Endothelial cell of umbilical vein (primary cell): ENCODE measurements around the gene GAGE12F. TPM values are rescaled to one million over a fixed set of nuclear protein-coding genes. Genes with fewer than 3 reads are reported as not detected.
"Not testable (repeated sequence)": the region's sequence is repeated elsewhere in the genome, so short reads cannot be mapped to it uniquely, and the experiment has no call there.

Experiments
- BruUV-seq: library from RNA; stranded (reverse); fragments of 400-500 nt; replicated peaks from 2 replicates; lab custom pipeline; 2021; lab: Mats Ljungman, UMichigan
- CTCF ChIA-PET: fragments of 300-600, 350-600 bp; sonication (Branson Sonifier 250); formaldehyde crosslinking; loops from one replicate; lab custom pipeline; 2021; ENCODE audit warnings: antibody characterized with exemption, inconsistent platforms; lab: Charles Lee
- POLR2A ChIA-PET: fragments of 300-600, 350-600 bp; sonication (Branson Sonifier 250); formaldehyde crosslinking; loops from one replicate; lab custom pipeline; 2021; ENCODE audit warnings: antibody characterized with exemption, inconsistent platforms; lab: Charles Lee
- DNase-seq: peaks from one replicate; pipeline ENCODE4 v3.0.0-alpha.2; 2011; ENCODE audit warnings: low read depth, low spot score
- FAIRE-seq: peaks from 2 replicates; lab custom pipeline; 2011; peaks lifted over from hg19 to GRCh38; lab: Jason Lieb, UNC
- H2AFZ ChIP-seq: 2 replicates; pipeline ENCODE4 v1.6.0; 2012; ENCODE audit warnings: low read depth, low read length, control low read depth, inconsistent platforms
- H3K27ac ChIP-seq: 2 replicates; pipeline ENCODE4 v1.5.1; 2011; ENCODE audit warnings: low read depth, mild to moderate bottlenecking, control low read depth, low read length, moderate library complexity; ENCODE audit not compliant: insufficient read depth
- H3K27me3 ChIP-seq, 2 experiments: 2 replicates each; pipeline versions ENCODE4 v1.6.0 to v1.6.1; 2011; ENCODE audit warnings: low read length in 2 of 2, mixed read lengths in 1 of 2; ENCODE audit not compliant: control insufficient read depth in 2 of 2, insufficient read depth in 2 of 2
- H3K36me3 ChIP-seq, 2 experiments: 2 replicates in 1 of 2; 3 replicates in 1 of 2; pipeline ENCODE4 v1.5.1; 2011; ENCODE audit warnings: low read length in 2 of 2, mild to moderate bottlenecking in 1 of 2, moderate library complexity in 1 of 2; ENCODE audit not compliant: control insufficient read depth in 2 of 2, insufficient read depth in 2 of 2; ENCODE audit errors: extremely low read depth in 1 of 2
- H3K4me1 ChIP-seq: 3 replicates; pipeline ENCODE4 v1.5.1; 2011; ENCODE audit warnings: mild to moderate bottlenecking, low read length; ENCODE audit not compliant: control insufficient read depth, insufficient read depth; ENCODE audit errors: extremely low read depth
- H3K4me2 ChIP-seq: 2 replicates; pipeline ENCODE4 v1.6.1; 2011; ENCODE audit warnings: low read length, control low read depth, mixed read lengths; ENCODE audit not compliant: insufficient read depth
- H3K4me3 ChIP-seq, 3 experiments: fragments of 200-600 bp in 1 of 3; sonication (generic), shearing (Covaris generic) in 1 of 3; replicated peaks in 1 of 3; 2 replicates each; pipeline ENCODE4 v1.5.1; 2011 to 2016; ENCODE audit warnings: control low read depth in 3 of 3, low read length in 3 of 3, mild to moderate bottlenecking in 2 of 3, inconsistent platforms in 1 of 3, low read depth in 1 of 3, moderate library complexity in 1 of 3; ENCODE audit not compliant: insufficient read depth in 1 of 3
- H3K79me2 ChIP-seq: 2 replicates; pipeline ENCODE4 v1.6.0; 2012; ENCODE audit warnings: low read length, inconsistent platforms; ENCODE audit not compliant: control insufficient read depth, insufficient read depth
- H3K9ac ChIP-seq: replicated peaks from 2 replicates; pipeline ENCODE3; 2011; ENCODE audit warnings: low read length, control low read depth; ENCODE audit not compliant: insufficient read depth; ENCODE audit errors: extremely low read depth
- H3K9me1 ChIP-seq: replicated peaks from 3 replicates; pipeline ENCODE4 v1.6.0; 2011; ENCODE audit warnings: mild to moderate bottlenecking, low read length; ENCODE audit not compliant: control insufficient read depth, insufficient read depth; ENCODE audit errors: extremely low read depth
- H3K9me3 ChIP-seq: replicated peaks from 2 replicates; pipeline ENCODE4 v1.5.1; 2012; ENCODE audit warnings: low read length, inconsistent platforms; ENCODE audit not compliant: control insufficient read depth, insufficient read depth
- H4K20me1 ChIP-seq: replicated peaks from 2 replicates; pipeline ENCODE3; 2011; ENCODE audit warnings: mild to moderate bottlenecking, low read length; ENCODE audit not compliant: control insufficient read depth, insufficient read depth; ENCODE audit errors: extremely low read depth
- dilution Hi-C: fragments of 300-500 bp; cut with MboI; formaldehyde crosslinking; loops from one replicate; pipeline ENCODE4 v1.15.0; 2019; ENCODE audit warnings: low sequenced_read_pairs; ENCODE audit not compliant: extremely low pct_ligation_motif_present
- intact Hi-C: fragments of 100-400 bp; cut with micrococcal nuclease; formaldehyde crosslinking; loops from one replicate; pipeline ENCODE4 v1.10.0; 2022
- polyA plus RNA-seq, 4 experiments: library from polyadenylated mRNA; depleted of rRNA in 3 of 4; stranded (reverse) in 3 of 4; unstranded in 1 of 4; fragments of >200 nt; gene quantifications; 2 replicates each; pipeline versions ENCODE4 v1.2.1 to v1.2.3, GENCODE V29; 2011 to 2012; ENCODE audit warnings: missing spikeins in 1 of 4
- total RNA-seq: library from RNA; stranded (reverse); gene quantifications from 2 replicates; pipeline ENCODE4 v1.2.3, GENCODE V29; 2021

The GAGE12F gene
- total and polyA plus RNA-seq, 2 donors (not counting 3 experiments of a cell fraction or from before 2014, with no cell fraction given), result not detected

- FAIRE-seq, H3K4me3 ChIP-seq, CTCF ChIA-PET, H3K4me2 ChIP-seq, BruUV-seq, H3K27me3 ChIP-seq, H4K20me1 ChIP-seq, H3K36me3 ChIP-seq, H3K9ac ChIP-seq, H3K27ac ChIP-seq, H3K4me1 ChIP-seq, H3K9me1 ChIP-seq, POLR2A ChIA-PET, DNase-seq, intact Hi-C loops, H3K9me3 ChIP-seq, H3K79me2 ChIP-seq, dilution Hi-C loops, H2AFZ ChIP-seq: not testable (repeated sequence)
These were observed 8.1 kb downstream of the GAGE12F start for GRCh38 chrX:49568728-49569127.

DNA sequence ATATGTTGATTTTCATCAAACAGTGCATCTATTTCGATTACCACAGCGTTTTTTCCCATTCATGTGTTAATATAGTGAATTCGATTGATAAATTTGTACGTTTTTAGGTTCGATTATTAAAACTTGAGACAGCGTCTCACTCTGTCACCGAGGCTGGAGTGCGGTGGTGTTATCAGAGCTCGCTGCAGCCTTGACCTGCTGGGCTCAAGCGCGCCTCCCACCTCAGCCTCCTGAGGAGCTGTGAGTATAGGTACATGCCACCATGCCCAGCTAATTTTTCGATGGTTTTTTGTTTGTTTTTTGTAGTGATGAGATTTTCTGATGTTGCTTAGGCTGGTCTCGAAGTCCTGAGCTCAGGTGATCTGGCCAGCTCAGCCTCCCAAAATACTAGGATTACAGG, 8.5 kb downstream of the GAGE12F start:
- H3K27ac ChIP-seq, POLR2A ChIA-PET, FAIRE-seq, intact Hi-C loops, H3K36me3 ChIP-seq, H2AFZ ChIP-seq, H4K20me1 ChIP-seq, H3K9me3 ChIP-seq, H3K4me3 ChIP-seq, H3K27me3 ChIP-seq, H3K9me1 ChIP-seq, H3K4me1 ChIP-seq, CTCF ChIA-PET, DNase-seq, BruUV-seq, H3K4me2 ChIP-seq, dilution Hi-C loops, H3K79me2 ChIP-seq, H3K9ac ChIP-seq: not testable (repeated sequence)

- H3K36me3 ChIP-seq, H3K9me3 ChIP-seq, H3K27ac ChIP-seq, H3K9me1 ChIP-seq, H3K9ac ChIP-seq, H4K20me1 ChIP-seq, POLR2A ChIA-PET, H3K4me1 ChIP-seq, dilution Hi-C loops, CTCF ChIA-PET, H2AFZ ChIP-seq, H3K79me2 ChIP-seq, BruUV-seq, H3K4me2 ChIP-seq, H3K4me3 ChIP-seq, H3K27me3 ChIP-seq, FAIRE-seq, DNase-seq, intact Hi-C loops: not testable (repeated sequence)
These were observed 9.5 kb downstream of the GAGE12F start, which contains the start of gene GAGE12G for GRCh38 chrX:49570100-49570499. Gene GAGE12G, plus strand, starts transcription at chrX:49570400. Its CDS starts 1,155 bp downstream, at chrX:49571555.

- intact Hi-C loops, H3K27me3 ChIP-seq, H3K4me2 ChIP-seq, H3K4me3 ChIP-seq, FAIRE-seq, CTCF ChIA-PET, H2AFZ ChIP-seq, H4K20me1 ChIP-seq, H3K9ac ChIP-seq, H3K4me1 ChIP-seq, dilution Hi-C loops, DNase-seq, H3K27ac ChIP-seq, H3K79me2 ChIP-seq, BruUV-seq, H3K36me3 ChIP-seq, H3K9me1 ChIP-seq, POLR2A ChIA-PET, H3K9me3 ChIP-seq: not testable (repeated sequence)
These were observed 19.0 kb downstream of the GAGE12F start, which contains the start of gene GAGE12H for GRCh38 chrX:49579649-49580048. Gene GAGE12H, plus strand, starts transcription at chrX:49579949. Its CDS starts 1,155 bp downstream, at chrX:49581104.
